ENCODE results near the gene APOOL. TPM values are rescaled to one million over a fixed set of nuclear protein-coding genes. Genes with fewer than 3 reads are reported as not detected.
"Not testable (repeated sequence)": the region's sequence is repeated elsewhere in the genome, so short reads cannot be mapped to it uniquely, and the experiment has no call there.

Gene APOOL, protein sequence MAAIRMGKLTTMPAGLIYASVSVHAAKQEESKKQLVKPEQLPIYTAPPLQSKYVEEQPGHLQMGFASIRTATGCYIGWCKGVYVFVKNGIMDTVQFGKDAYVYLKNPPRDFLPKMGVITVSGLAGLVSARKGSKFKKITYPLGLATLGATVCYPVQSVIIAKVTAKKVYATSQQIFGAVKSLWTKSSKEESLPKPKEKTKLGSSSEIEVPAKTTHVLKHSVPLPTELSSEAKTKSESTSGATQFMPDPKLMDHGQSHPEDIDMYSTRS
- polyA plus RNA-seq (ENCODE audit: insufficient read length in 3 of 3) = 10 to 100 TPM; 21.2 to 23.8 (median 21.5) TPM

DNA sequence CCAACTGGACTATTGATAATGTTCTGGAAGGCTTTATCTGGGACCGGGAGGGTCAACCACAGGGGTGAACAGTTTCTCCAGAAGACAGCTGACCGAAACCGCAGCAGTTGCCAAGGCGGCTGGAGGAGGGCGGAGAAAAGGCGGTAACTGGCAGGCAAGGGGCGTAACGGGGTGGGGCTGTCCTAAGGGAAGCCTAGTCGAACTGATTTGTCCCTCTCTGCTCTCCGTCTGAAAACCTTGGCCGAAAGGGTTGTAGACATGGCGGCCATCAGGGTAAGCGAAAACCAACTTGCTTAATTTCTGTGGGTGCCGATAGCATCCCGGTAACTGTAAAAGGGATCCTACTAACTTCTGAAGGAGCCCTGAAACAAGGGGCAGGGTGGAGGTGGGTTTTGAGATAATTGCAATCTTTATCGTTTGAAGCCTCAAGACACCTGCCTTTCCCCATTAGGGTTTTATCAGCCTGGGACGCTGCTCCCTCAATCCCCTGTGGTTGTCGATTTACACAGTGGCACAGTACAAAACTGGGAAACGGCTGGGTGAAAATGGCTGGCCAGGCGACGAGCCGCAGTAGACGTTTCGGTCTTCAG lies at the start of gene APOOL:
Gene APOOL (plus strand): TSS at position 223 of the 590 bp plus-strand sequence. CDS start 36 bp downstream, at position 259.
- DNase-seq (ENCODE audit: low read depth in 3 of 3, low spot score in 2 of 3) = peak; percentile 62 to 80 (median 75)

DNA sequence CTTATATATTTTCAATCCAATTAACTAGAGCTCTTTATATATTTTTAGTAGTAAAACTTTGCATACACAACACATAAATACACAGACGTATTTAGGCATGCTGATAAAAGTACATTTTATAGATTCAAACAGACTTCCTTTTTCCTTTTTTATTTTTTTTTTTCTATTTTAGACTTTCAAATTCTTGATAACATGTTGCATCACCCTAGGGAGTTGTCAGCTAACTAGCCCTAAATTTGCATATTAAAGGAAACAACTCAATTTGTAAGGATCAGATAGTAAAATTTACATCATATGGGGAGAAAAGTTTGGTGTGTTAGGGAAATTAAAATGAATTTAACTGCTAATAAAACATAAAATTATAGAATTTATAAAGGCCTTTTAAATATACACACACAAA lies 47.4 kb upstream of the APOOL start:
- DNase-seq (ENCODE audit: low read depth in 3 of 3, low spot score in 2 of 3) = no peak

- DNase-seq (ENCODE audit: low read depth in 3 of 3, low spot score in 2 of 3) = no peak
Observed at GRCh38 chrX:84974803-84975202, 28.9 kb upstream of the APOOL start.

GRCh38 chrX:84991739-84992138 lies 11.9 kb upstream of the APOOL start:
- not testable (repeated sequence) for DNase-seq (ENCODE audit: low read depth in 3 of 3, low spot score in 2 of 3)

DNA sequence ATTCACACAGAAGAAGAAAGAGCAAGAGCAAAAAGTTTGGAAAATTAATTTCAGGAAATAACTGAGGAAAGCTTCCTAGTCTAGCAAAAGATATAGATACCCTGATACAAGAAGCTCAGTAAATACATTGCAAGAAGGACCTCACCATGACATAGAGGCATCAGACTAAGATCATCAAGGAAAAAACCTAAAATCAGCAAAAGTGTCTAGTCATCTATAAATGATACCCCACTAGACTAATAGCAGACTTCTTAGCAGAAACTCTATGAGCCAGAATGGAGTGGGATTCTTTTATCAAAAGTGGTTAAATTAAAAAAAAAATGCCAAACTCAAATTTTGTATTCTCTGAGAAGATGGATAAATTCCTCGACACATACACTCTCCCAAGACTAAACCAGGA lies 10.5 kb upstream of the APOOL start:
- DNase-seq (ENCODE audit: low read depth in 3 of 3, low spot score in 2 of 3) = no peak

DNA sequence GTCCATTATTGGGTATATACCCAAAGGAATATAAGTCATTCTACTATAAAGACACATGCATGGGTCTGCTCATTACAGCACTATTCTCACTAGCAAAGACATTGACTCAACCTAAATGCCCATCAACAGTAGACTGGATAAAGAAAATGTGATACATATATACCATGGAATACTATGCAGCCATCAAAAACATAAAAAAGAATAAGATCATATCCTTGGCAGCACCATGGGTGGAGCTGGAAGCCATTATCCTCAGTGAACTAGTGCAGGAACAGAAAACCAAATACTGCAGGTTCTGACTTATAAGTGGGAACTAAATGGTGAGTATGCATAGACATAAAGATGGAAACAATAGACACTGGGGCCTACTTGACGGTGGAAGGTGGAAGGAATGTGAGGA lies 2.3 kb upstream of the APOOL start:
- no peak for DNase-seq (ENCODE audit: low read depth in 3 of 3, low spot score in 2 of 3)

DNA sequence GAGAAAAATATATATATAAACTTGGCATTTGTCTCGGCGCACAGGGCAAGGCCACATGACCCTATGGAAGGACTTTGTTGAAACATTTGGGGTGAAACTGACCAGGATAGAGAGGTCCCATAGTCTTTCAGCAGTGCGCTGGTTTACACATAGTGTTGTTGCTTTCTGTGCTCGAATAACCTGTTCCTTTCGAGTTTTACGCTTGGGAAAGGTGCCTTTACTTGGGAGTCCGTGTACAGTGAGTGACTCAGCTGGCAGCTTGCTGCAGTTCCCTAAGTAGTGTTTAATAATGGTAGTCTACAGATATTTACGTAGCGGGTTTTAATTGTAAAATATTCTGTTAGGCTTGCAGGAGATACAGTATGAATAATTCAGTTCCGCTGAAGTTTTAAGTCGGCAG lies 578 bp downstream of the APOOL start:
- DNase-seq (ENCODE audit: low read depth in 3 of 3, low spot score in 2 of 3) = peak in 1 of 3 donors; percentile 10

DNA sequence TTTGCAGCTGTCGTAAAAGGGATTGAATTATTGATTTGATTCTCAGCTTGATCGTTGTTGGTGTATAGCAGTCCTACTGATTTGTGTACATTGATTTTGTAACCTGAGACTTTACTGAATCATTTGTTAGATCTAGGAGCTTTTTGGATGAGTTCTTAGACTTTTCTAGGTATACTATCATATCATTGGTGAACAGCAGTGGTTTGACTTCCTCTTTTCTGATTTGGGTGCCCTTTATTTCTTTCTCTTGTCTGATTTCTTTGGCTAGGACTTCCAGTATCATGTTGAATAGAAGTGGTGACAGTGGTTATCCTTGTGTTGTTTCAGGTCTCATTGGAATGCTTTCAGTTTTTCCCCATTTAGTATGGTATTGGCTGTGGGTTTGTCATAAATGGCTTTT lies 8.4 kb downstream of the APOOL start:
- no peak for DNase-seq (ENCODE audit: low read depth in 3 of 3, low spot score in 2 of 3)

GRCh38 chrX:85015351-85015750 lies 11.7 kb downstream of the APOOL start:
- not testable (repeated sequence) for DNase-seq (ENCODE audit: low read depth in 3 of 3, low spot score in 2 of 3)

DNA sequence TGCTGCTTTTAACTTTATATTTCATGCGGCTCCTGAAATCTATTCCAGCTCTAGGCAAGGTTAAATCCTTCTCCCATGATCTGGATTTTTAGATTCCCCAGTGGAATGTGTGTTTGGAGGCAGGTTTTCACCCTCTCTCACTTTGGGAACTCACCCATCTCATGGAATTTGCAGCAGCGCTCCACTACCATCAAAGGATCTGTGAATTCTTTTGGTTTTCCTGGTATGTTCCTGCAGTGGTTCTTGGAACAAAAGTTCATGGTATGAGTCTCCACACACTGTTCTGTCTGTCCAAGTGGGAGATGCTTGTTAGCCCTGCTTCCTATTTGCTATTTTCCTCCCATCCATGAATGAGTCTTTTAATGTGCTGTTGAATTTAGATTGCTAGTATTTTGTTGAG lies 14.0 kb downstream of the APOOL start:
- no peak for DNase-seq (ENCODE audit: low read depth in 3 of 3, low spot score in 2 of 3)

DNA sequence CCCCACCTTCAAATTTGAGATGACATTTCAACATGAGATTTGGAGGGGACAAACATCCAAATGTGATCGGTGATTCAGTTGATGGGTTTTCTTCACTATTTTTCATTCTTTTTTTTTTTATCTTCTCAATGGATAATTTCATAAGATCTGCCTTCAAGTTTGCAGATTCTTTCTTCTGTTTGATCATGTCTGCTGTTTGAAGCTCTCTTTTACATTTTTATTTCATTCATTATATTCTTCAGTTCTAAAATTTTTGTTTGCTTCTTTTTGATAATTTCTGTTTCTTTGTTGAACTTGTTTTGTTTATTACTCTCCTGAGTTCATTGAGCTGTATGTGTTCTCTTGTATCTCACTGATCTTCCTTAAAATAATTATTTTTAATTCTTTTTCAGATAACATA lies 14.8 kb downstream of the APOOL start:
- no peak for DNase-seq (ENCODE audit: low read depth in 3 of 3, low spot score in 2 of 3)

- no peak for DNase-seq (ENCODE audit: low read depth in 3 of 3, low spot score in 2 of 3)
Observed at GRCh38 chrX:85020216-85020615, 16.5 kb downstream of the APOOL start.

DNA sequence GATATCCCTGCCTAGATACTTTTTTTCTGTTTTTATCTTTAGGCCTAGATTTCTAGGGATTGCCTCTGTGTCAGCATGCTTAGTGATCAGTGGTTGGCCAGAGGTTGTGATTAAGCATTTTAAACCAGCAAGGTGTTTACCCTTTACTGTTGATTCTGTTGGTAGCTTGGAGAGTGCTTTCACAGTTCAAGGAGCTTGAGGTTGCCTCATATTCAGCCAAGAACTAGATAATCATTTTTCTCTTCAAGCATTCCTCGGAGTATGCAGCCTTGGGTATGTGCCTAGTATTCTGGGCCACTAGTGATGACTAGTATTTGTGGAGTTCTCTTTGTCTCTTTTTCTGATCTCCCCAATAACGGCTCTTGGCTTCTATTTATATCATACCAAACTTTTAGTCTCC lies 20.4 kb downstream of the APOOL start:
- no peak for DNase-seq (ENCODE audit: low read depth in 3 of 3, low spot score in 2 of 3)

DNA sequence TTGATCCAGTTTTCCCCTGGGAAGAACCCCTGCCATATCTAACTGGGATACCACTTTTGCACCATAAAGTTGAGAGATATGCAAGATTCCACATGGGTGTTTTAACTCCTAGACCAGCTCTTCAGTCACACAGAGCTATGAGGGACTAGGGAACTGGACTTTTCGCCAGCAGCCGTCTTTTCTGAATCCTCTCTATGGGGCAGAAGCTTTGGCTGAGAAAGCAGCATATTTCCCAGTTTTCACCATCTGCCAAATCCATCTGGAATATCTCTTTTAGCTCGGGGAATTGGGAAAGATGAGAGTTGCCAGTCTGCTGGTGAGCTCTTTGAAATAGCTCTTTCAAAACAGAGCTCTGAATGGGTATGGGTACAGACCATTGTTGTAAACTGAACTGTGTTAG lies 20.9 kb downstream of the APOOL start:
- no peak for DNase-seq (ENCODE audit: low read depth in 3 of 3, low spot score in 2 of 3)

GRCh38 chrX:85026170-85026569 lies 22.5 kb downstream of the APOOL start:
- no peak for DNase-seq (ENCODE audit: low read depth in 3 of 3, low spot score in 2 of 3)

- DNase-seq (ENCODE audit: low read depth in 3 of 3, low spot score in 2 of 3) = no peak
Observed at GRCh38 chrX:85029043-85029442, 25.4 kb downstream of the APOOL start.

DNA sequence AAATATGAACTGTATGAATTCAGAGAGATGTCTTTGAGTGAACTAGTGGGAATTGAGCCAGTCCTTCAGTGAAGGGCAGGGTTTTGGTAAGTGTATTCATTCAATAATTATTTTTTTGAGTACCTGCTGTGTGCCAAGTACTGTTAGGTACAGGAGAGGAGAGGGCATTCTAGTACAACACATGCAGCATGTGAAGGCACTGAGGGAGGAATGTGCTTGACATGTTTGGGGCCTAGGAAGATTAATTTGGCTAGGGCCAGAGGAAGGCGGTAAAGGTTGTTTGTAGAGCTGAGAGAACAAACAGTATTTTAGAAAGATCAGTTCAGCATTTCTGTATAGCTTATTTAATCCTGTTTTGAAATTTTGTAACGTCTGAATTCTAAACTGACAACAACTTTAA lies 27.8 kb downstream of the APOOL start:
- no peak for DNase-seq (ENCODE audit: low read depth in 3 of 3, low spot score in 2 of 3)

DNA sequence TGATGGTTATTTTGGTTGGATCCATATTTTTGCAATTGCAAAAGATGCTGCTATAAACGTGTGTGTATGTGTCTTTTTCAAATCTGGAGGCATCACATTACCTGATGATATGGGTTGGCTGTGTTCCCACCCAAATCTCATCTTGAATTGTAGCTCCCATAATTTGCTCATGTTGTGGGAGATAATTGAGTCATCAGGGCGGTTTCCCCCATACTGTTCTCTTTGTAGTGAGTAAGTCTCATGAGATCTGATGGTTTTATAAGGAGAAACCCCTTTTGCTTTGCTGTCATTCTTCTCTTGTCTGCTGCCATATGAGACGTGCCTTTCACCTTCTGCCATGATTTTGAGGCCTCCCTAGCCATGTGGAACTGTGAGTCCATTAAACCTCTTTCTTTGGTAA lies 33.4 kb downstream of the APOOL start:
- no peak for DNase-seq (ENCODE audit: low read depth in 3 of 3, low spot score in 2 of 3)

DNA sequence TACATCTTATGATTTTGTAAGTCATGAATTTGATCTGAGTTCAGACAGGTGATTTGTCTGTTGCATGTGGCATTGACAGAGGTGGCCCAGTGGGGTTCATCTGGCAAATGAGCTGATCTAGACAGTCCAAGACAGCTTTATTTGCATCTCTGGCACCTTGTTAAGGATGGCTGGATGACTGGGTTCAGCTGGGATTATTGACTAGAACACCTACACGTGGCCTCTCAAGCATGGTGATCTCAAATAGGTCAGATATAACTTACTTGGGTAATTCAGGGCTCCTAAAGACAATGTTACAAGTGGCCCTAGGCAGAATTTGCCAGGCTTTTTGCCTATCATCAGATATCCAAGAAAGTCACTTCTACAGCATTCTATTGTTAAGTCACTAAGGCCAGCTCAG lies 48.0 kb downstream of the APOOL start:
- no peak for DNase-seq (ENCODE audit: low read depth in 3 of 3, low spot score in 2 of 3)

DNA sequence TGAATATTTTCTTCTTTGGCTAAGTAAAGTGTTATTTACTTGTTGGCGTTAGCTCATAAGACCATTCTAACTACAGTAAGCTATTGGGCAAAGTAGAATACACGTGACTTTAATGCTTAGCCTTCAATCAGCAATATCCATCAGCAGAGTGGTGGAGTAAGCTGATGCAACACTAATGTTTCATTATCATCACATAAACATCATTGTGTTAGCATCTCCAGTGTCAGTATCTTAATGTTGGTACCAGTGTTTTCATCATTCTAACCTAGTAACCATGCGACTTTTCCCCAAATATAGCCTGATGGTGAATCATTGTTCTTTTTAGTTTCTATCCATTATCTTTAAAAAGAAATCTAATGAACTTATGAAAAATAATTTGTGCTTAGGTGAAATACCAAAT lies 48.5 kb downstream of the APOOL start:
- no peak for DNase-seq (ENCODE audit: low read depth in 3 of 3, low spot score in 2 of 3)

- DNase-seq (ENCODE audit: low read depth in 3 of 3, low spot score in 2 of 3) = no peak
Observed at GRCh38 chrX:85052636-85053343, 49.1 kb downstream of the APOOL start.

All from right renal cortex interstitium (tissue), 3 donors.